SK-N-SH treated with all-trans-retinoic acid at 6 μM for 48 hours (cell line): ENCODE results near the gene AK6.

Experiments used
- CREB5 ChIP-seq: fragments of 250-450 bp; sonication (Bioruptor Pico); IDR thresholded peaks from 2 replicates; pipeline ENCODE4 v1.5.1; 2020; ENCODE audit warnings: low read depth, mild to moderate bottlenecking, moderate library complexity
- CSRNP3 ChIP-seq: fragments of 250-450 bp; sonication (Bioruptor Pico); IDR thresholded peaks from 2 replicates; pipeline ENCODE4 v1.5.1; 2021; ENCODE audit warnings: mild to moderate bottlenecking, moderate library complexity
- GLIS3 ChIP-seq: fragments of 250-450 bp; sonication (Bioruptor Pico); IDR thresholded peaks from 2 replicates; pipeline ENCODE4 v1.5.0; 2020; ENCODE audit warnings: mild to moderate bottlenecking, moderate library complexity
- OSR1 ChIP-seq: fragments of 250-450 bp; sonication (Bioruptor Pico); IDR thresholded peaks from 2 replicates; pipeline ENCODE4 v1.8.0; 2022; ENCODE audit warnings: moderate library complexity, mild to moderate bottlenecking, inconsistent platforms
- PATZ1 ChIP-seq: fragments of 250-450 bp; sonication (Bioruptor Pico); IDR thresholded peaks from 2 replicates; pipeline ENCODE4 v1.8.0; 2020; ENCODE audit warnings: mild to moderate bottlenecking, moderate library complexity, borderline replicate concordance
- POU6F1 ChIP-seq: fragments of 250-450 bp; sonication (Bioruptor Pico); IDR thresholded peaks from 2 replicates; pipeline ENCODE4 v1.8.0; 2021; ENCODE audit warnings: low read depth, mild to moderate bottlenecking, moderate library complexity, borderline replicate concordance
- RARB ChIP-seq: fragments of 250-450 bp; sonication (Bioruptor Pico); IDR thresholded peaks from 2 replicates; pipeline ENCODE4 v1.8.0; 2021; ENCODE audit warnings: mild to moderate bottlenecking, moderate library complexity
- TCF4 ChIP-seq: fragments of 250-450 bp; sonication (Bioruptor Pico); IDR thresholded peaks from 2 replicates; pipeline ENCODE4 v1.8.0; 2021; ENCODE audit warnings: mild to moderate bottlenecking, moderate library complexity, borderline replicate concordance
- ZFP3 ChIP-seq: fragments of 250-450 bp; sonication (Bioruptor Pico); IDR thresholded peaks from 2 replicates; pipeline ENCODE4 v1.5.0; 2020; ENCODE audit warnings: mild to moderate bottlenecking, moderate library complexity
- ZFP30 ChIP-seq: fragments of 450-650 bp; formaldehyde crosslinking; IDR thresholded peaks from 2 replicates; pipeline ENCODE4 v1.5.0; 2022; ENCODE audit warnings: mild to moderate bottlenecking, moderate library complexity
- ZNF565 ChIP-seq: fragments of 450-650 bp; formaldehyde crosslinking; conservative IDR thresholded peaks from 2 replicates; pipeline ENCODE4 v1.5.0; 2020; ENCODE audit warnings: low read depth, mild to moderate bottlenecking, moderate library complexity
- ZNF70 ChIP-seq: fragments of 450-650 bp; formaldehyde crosslinking; IDR thresholded peaks from 2 replicates; pipeline ENCODE4 v1.5.0; 2020; ENCODE audit warnings: mild to moderate bottlenecking, moderate library complexity

GRCh38 chr5:69360442-69360841, 8.9 kb downstream of the AK6 start:
- TF ChIP-seq ZNF70 (CRISPR knock-in tag), result no peak
- no peak for TF ChIP-seq ZFP3 (CRISPR knock-in tag)
- no peak for TF ChIP-seq CREB5
- TF ChIP-seq POU6F1 (CRISPR knock-in tag), result no peak
- TF ChIP-seq PATZ1 (CRISPR knock-in tag), result no peak
- no peak for TF ChIP-seq GLIS3 (CRISPR knock-in tag)
- TF ChIP-seq CSRNP3 (CRISPR knock-in tag), result no peak
- no peak for TF ChIP-seq ZNF565 (CRISPR knock-in tag)
- TF ChIP-seq RARB, result no peak
- TF ChIP-seq TCF4 (CRISPR knock-in tag), result no peak
- TF ChIP-seq ZFP30 (CRISPR knock-in tag), result no peak
- TF ChIP-seq OSR1 (CRISPR knock-in tag), result no peak
